GM13977 (cell line): ENCODE results near the gene AQP3.
A peak's percentile ranks its signal among the peaks of the same experiment; 100 is the strongest.

Experiments used
- DNase-seq: peaks from one replicate; pipeline ENCODE4 v3.0.0; 2012; ENCODE audit warnings: low spot score
- CTCF ChIP-seq: IDR thresholded peaks from 2 replicates; pipeline ENCODE4 v1.5.1; 2012; ENCODE audit warnings: mild to moderate bottlenecking, control low read depth; ENCODE audit not compliant: insufficient read depth; ENCODE audit errors: extremely low read depth, missing control alignments
- in situ Hi-C: fragments of 300-500 bp; cut with MboI; formaldehyde crosslinking; loops from one replicate; pipeline ENCODE4 v1.12.0; 2022; ENCODE audit warnings: low sequenced_read_pairs, low pct_unique_long_range_greater_than_20kb, mixed read lengths, inconsistent platforms; ENCODE audit not compliant: unreplicated experiment

AQP3 gene

GRCh38 chr9:33418090-33418489 lies 29.3 kb downstream of the AQP3 start:
- in situ Hi-C loops = no loop called here
- no peak for DNase-seq
- TF ChIP-seq CTCF = no peak

GRCh38 chr9:33416996-33417395 lies 30.4 kb downstream of the AQP3 start:
- in situ Hi-C loops = no loop called here
- DNase-seq = no peak
- no peak for TF ChIP-seq CTCF

GRCh38 chr9:33415501-33416038 lies 31.8 kb downstream of the AQP3 start:
- peak; percentile 80 for TF ChIP-seq CTCF
- in situ Hi-C loops = no loop called here
- peak; percentile 81 for DNase-seq

GRCh38 chr9:33414889-33415500 lies 32.4 kb downstream of the AQP3 start:
- TF ChIP-seq CTCF = no peak
- in situ Hi-C loops = no loop called here
- no peak for DNase-seq

- no peak for DNase-seq
- no peak for TF ChIP-seq CTCF
- in situ Hi-C loops = no loop called here
Observed at GRCh38 chr9:33414268-33414667, 33.1 kb downstream of the AQP3 start.

- no peak for TF ChIP-seq CTCF
- in situ Hi-C loops = no loop called here
- DNase-seq = no peak
Observed at GRCh38 chr9:33408087-33408486, 39.3 kb downstream of the AQP3 start.
